Measurements from ENCODE around the gene PRR14L. TPM values are rescaled to one million over a fixed set of nuclear protein-coding genes. Genes with fewer than 3 reads are reported as not detected.

PRR14L gene
- total and polyA plus RNA-seq, 2 of the 13 experiments (the other 11 are each of a cell fraction or from before 2014, with no cell fraction given): 6.6 to 16.5 TPM

DNA sequence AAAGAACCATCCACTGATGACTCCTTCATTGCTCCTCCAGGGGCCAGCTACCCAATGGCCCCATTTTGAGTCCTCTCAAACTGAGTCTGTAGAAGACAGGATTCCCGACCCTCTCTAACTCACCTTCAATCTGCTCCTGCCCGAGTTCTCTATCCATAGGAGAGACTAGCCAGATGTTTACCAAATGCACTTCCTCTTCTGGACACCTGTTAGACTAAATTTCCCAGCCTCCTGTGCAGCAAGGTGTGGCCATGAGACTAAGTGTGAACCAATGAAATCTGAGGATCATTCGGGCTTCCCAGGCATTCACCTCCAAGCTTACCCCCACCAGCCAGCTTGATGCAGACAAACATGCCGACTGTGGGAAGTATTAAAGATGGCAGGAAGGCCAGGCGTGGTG is 95.5 kb downstream of the PRR14L start:
- no peak overlapping the region for H3K9ac ChIP-seq (ENCODE audit: insufficient read depth, low read depth, low read length)
- DNase-seq (ENCODE audit: low spot score): no peak
- ChIA-PET POLR2A (interaction anchor here (0.7 kb wide), 1 partner anchor 207 kb away, joined by 5 read pairs; no protein-coding TSS in a partner anchor), CTCF (ENCODE audit: low intra/inter-chr PET ratio, low total read pairs) (no interaction called here)
- 98% methylated on average over 5 of the region's 5 CpGs for WGBS (ENCODE audit: low lambda C conversion rate)
- no peak overlapping the region for H3K4me3 ChIP-seq (replicated peaks in 1 of 3; ENCODE audit: insufficient read depth in 1 of 3, low read depth in 2 of 3, low read length in 3 of 3)
- no peaks in the 10 kb centered on the region for H3K9me3 ChIP-seq (ENCODE audit: low read length)
- H3K79me2 ChIP-seq (ENCODE audit: insufficient read depth, low read length): peaks cover 83% of the 10 kb centered on the region
- no peaks in the 10 kb centered on the region for H3K27me3 ChIP-seq (ENCODE audit: control insufficient read depth in 1 of 2, insufficient read depth in 2 of 2, low read length in 2 of 2)
- H2AFZ ChIP-seq (ENCODE audit: low read length): no peak overlapping the region
- TF ChIP-seq ISX (CRISPR knock-in tag; conservative IDR thresholded peaks at IDR 0.05): no peak
- TF ChIP-seq ZNF776 (CRISPR knock-in tag; IDR thresholded peaks at IDR 0.05): no peak
- TF ChIP-seq, protein P1, sequence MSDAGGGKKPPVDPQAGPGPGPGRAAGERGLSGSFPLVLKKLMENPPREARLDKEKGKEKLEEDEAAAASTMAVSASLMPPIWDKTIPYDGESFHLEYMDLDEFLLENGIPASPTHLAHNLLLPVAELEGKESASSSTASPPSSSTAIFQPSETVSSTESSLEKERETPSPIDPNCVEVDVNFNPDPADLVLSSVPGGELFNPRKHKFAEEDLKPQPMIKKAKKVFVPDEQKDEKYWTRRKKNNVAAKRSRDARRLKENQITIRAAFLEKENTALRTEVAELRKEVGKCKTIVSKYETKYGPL (CRISPR knock-in tag; IDR thresholded peaks at IDR 0.05): no peak
- no peak for TF ChIP-seq CBFB (CRISPR knock-in tag; IDR thresholded peaks at IDR 0.05)
- TF ChIP-seq, protein P2, sequence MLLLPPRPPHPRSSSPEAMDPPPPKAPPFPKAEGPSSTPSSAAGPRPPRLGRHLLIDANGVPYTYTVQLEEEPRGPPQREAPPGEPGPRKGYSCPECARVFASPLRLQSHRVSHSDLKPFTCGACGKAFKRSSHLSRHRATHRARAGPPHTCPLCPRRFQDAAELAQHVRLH (CRISPR knock-in tag; IDR thresholded peaks at IDR 0.05; ENCODE audit: borderline replicate concordance, low read depth): no peak
- no peak for TF ChIP-seq SIX1 (CRISPR knock-in tag; IDR thresholded peaks at IDR 0.05; ENCODE audit: borderline replicate concordance)
- TF ChIP-seq ZNF383 (CRISPR knock-in tag; IDR thresholded peaks at IDR 0.05; ENCODE audit: borderline replicate concordance): no peak
- TF ChIP-seq ESRRA (CRISPR knock-in tag; IDR thresholded peaks at IDR 0.05; ENCODE audit: low read depth): no peak
- TF ChIP-seq, protein P3, sequence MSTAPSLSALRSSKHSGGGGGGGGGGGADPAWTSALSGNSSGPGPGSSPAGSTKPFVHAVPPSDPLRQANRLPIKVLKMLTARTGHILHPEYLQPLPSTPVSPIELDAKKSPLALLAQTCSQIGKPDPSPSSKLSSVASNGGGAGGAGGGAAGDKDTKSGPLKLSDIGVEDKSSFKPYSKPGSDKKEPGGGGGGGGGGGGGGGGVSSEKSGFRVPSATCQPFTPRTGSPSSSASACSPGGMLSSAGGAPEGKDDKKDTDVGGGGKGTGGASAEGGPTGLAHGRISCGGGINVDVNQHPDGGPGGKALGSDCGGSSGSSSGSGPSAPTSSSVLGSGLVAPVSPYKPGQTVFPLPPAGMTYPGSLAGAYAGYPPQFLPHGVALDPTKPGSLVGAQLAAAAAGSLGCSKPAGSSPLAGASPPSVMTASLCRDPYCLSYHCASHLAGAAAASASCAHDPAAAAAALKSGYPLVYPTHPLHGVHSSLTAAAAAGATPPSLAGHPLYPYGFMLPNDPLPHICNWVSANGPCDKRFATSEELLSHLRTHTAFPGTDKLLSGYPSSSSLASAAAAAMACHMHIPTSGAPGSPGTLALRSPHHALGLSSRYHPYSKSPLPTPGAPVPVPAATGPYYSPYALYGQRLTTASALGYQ (CRISPR knock-in tag; IDR thresholded peaks at IDR 0.05): no peak
- TF ChIP-seq ZNF607 (CRISPR knock-in tag; IDR thresholded peaks at IDR 0.05; ENCODE audit: borderline replicate concordance): no peak
- TF ChIP-seq ZNF510 (CRISPR knock-in tag; IDR thresholded peaks at IDR 0.05; ENCODE audit: low read depth): no peak
- no peak for TF ChIP-seq ADNP (CRISPR knock-in tag; IDR thresholded peaks at IDR 0.05)
- TF ChIP-seq PBX3 (CRISPR knock-in tag; IDR thresholded peaks at IDR 0.05; ENCODE audit: borderline replicate concordance): no peak
- no peak for TF ChIP-seq THAP9 (CRISPR knock-in tag; IDR thresholded peaks at IDR 0.05; ENCODE audit: borderline replicate concordance)
- ATAC-seq: no peak
- H3K4me1 ChIP-seq (ENCODE audit: insufficient read depth, low read length): peaks cover 37% of the 10 kb centered on the region
- no TSS peak for BruUV-seq (replicated peaks)
- no peak overlapping the region for H3K27ac ChIP-seq (ENCODE audit: extremely low read length, insufficient read depth, low read length)
- H3K36me3 ChIP-seq (replicated peaks in 1 of 2; ENCODE audit: control insufficient read depth in 1 of 2, insufficient read depth in 2 of 2, low read length in 2 of 2): peaks cover 2 to 8% of the 10 kb centered on the region in 2 experiments; a peak in 4 of 5 replicates
- H4K20me1 ChIP-seq (ENCODE audit: insufficient read depth, low read length): peaks cover 26% of the 10 kb centered on the region
- no peak for FAIRE-seq
- intact Hi-C loops (cut with micrococcal nuclease; ENCODE audit: unreplicated experiment) (no loop called here), in situ Hi-C loops (cut with HindIII; ENCODE audit: extremely low pct_ligation_motif_present, low pct_unique_long_range_greater_than_20kb) (loop anchor here (25.0 kb wide), 1 partner anchor 433 kb away; no protein-coding TSS in a partner anchor)
- no peak overlapping the region for H3K4me2 ChIP-seq (ENCODE audit: low read depth, low read length)

Data from HepG2 (cell line).